Keratinocyte (primary cell): ENCODE results near the gene GPLD1. TPM values are rescaled to one million over a fixed set of nuclear protein-coding genes. Genes with fewer than 3 reads are reported as not detected.

ENCODE experiments used
- DNase-seq: peaks from one replicate; pipeline ENCODE4 v3.0.0-alpha.2; 2011; ENCODE audit warnings: low read depth, missing footprints, low spot score
- FAIRE-seq: peaks from 2 replicates; lab custom pipeline; 2011; peaks lifted over from hg19 to GRCh38; lab: Jason Lieb, UNC
- H2AFZ ChIP-seq: 2 replicates; pipeline ENCODE4 v1.6.0; 2012; ENCODE audit warnings: low read length, control low read depth, inconsistent platforms; ENCODE audit not compliant: control insufficient read depth
- H3K27ac ChIP-seq: 2 replicates; pipeline ENCODE4 v1.5.1; 2011; ENCODE audit warnings: low read length; ENCODE audit not compliant: control insufficient read depth, insufficient read depth
- H3K27me3 ChIP-seq: 3 replicates; pipeline ENCODE4 v1.6.0; 2011; ENCODE audit warnings: low read length; ENCODE audit not compliant: control insufficient read depth, insufficient read depth; ENCODE audit errors: extremely low read depth
- H3K36me3 ChIP-seq, 2 experiments: 2 replicates in 1 of 2; 3 replicates in 1 of 2; pipeline ENCODE4 v1.5.1; 2011; ENCODE audit warnings: low read length in 2 of 2, mild to moderate bottlenecking in 1 of 2; ENCODE audit not compliant: control insufficient read depth in 2 of 2, insufficient read depth in 2 of 2; ENCODE audit errors: extremely low read depth in 1 of 2
- H3K4me1 ChIP-seq: 3 replicates; pipeline ENCODE4 v1.5.1; 2011; ENCODE audit warnings: low read length; ENCODE audit not compliant: control insufficient read depth, insufficient read depth; ENCODE audit errors: extremely low read depth
- H3K4me2 ChIP-seq: 3 replicates; pipeline ENCODE4 v1.6.0; 2011; ENCODE audit warnings: low read depth, low read length; ENCODE audit not compliant: control insufficient read depth, insufficient read depth; ENCODE audit errors: extremely low read depth
- H3K4me3 ChIP-seq, 3 experiments: fragments of 200-600 bp in 1 of 3; sonication (generic) in 1 of 3; 2 replicates in 2 of 3; 3 replicates in 1 of 3; pipeline ENCODE4 v1.5.1; 2011 to 2016; ENCODE audit warnings: low read length in 3 of 3, mild to moderate bottlenecking in 3 of 3, control low read depth in 2 of 3, inconsistent platforms in 1 of 3, low read depth in 1 of 3, mixed read lengths in 1 of 3, mixed run types in 1 of 3, moderate library complexity in 1 of 3; ENCODE audit not compliant: control insufficient read depth in 2 of 3, insufficient read depth in 2 of 3; ENCODE audit errors: extremely low read depth in 1 of 3
- H3K79me2 ChIP-seq: 2 replicates; pipeline ENCODE4 v1.6.0; 2012; ENCODE audit warnings: low read length; ENCODE audit not compliant: control insufficient read depth, insufficient read depth
- H3K9ac ChIP-seq: 3 replicates; pipeline ENCODE4 v1.6.0; 2011; ENCODE audit warnings: low read length; ENCODE audit not compliant: control insufficient read depth, insufficient read depth; ENCODE audit errors: extremely low read depth
- H3K9me1 ChIP-seq: 3 replicates; pipeline ENCODE4 v1.6.0; 2011; ENCODE audit warnings: low read length; ENCODE audit not compliant: control insufficient read depth, insufficient read depth; ENCODE audit errors: extremely low read depth
- H3K9me3 ChIP-seq: 2 replicates; pipeline ENCODE4 v1.5.1; 2012; ENCODE audit warnings: low read depth, low read length; ENCODE audit not compliant: control insufficient read depth
- H4K20me1 ChIP-seq: 3 replicates; pipeline ENCODE4 v1.6.0; 2011; ENCODE audit warnings: low read length; ENCODE audit not compliant: control insufficient read depth, insufficient read depth; ENCODE audit errors: extremely low read depth
- CTCF ChIP-seq, 3 experiments: IDR thresholded peaks in 1 of 3; conservative IDR thresholded peaks in 1 of 3; optimal IDR thresholded peaks in 1 of 3; 2 replicates in 2 of 3; 3 replicates in 1 of 3; pipeline versions ENCODE3 to v1.5.1; 2011; ENCODE audit warnings: low read length in 3 of 3, mild to moderate bottlenecking in 3 of 3, moderate library complexity in 2 of 3, control low read depth in 1 of 3, inconsistent platforms in 1 of 3; ENCODE audit not compliant: insufficient read depth in 2 of 3; ENCODE audit errors: extremely low read depth in 1 of 3
- EZH2 ChIP-seq: IDR thresholded peaks from one replicate; pipeline ENCODE4 v1.6.1; 2012; ENCODE audit warnings: inconsistent platforms, mild to moderate bottlenecking, low read length, moderate library complexity
- dilution Hi-C: fragments of 300-500 bp; cut with MboI; formaldehyde crosslinking; loops from one replicate; pipeline ENCODE4 v1.7.0; 2020; ENCODE audit warnings: low sequenced_read_pairs; ENCODE audit not compliant: extremely low pct_ligation_motif_present
- polyA plus RNA-seq, 5 experiments: library from polyadenylated mRNA; depleted of rRNA in 3 of 5; stranded (reverse) in 3 of 5; stranded (forward) in 1 of 5; unstranded in 1 of 5; fragments of >200 nt; gene quantifications; 1 replicate in 1 of 5; 2 replicates in 3 of 5; 3 replicates in 1 of 5; pipeline versions ENCODE4 v1.2.1 to v1.2.3, GENCODE V29; 2011 to 2012; ENCODE audit warnings: missing spikeins in 2 of 5, low read depth in 1 of 5, low replicate concordance in 1 of 5

The GPLD1 gene
- polyA plus RNA-seq, 1 donor (not counting 4 experiments of a cell fraction or from before 2014, with no cell fraction given): 0.07 TPM

- Histone ChIP-seq H3K36me3 (no peaks in the 10 kb centered on the region), H3K9ac (no peak overlapping the region), H3K27me3 (no peaks in the 10 kb centered on the region), H3K4me1 (no peaks in the 10 kb centered on the region), H3K27ac (no peak overlapping the region), H2AFZ (no peak overlapping the region), H3K79me2 (no peaks in the 10 kb centered on the region), H4K20me1 (no peaks in the 10 kb centered on the region), H3K4me2 (no peak overlapping the region), H3K4me3 (no peak overlapping the region), H3K9me1 (no peaks in the 10 kb centered on the region), H3K9me3 (no peaks in the 10 kb centered on the region)
- dilution Hi-C loops: no loop called here
- DNase-seq: no peak
- FAIRE-seq: no peak
- TF ChIP-seq CTCF (optimal IDR thresholded peaks at IDR 0.05 in 1 of 3, IDR thresholded peaks at IDR 0.05 in 1 of 3, conservative IDR thresholded peaks at IDR 0.05 in 1 of 3; ENCODE audit: extremely low read depth in 1 of 3, insufficient read depth in 2 of 3, low read length in 3 of 3) (no peak), EZH2 (no peak)
These were observed 35.0 kb upstream of the GPLD1 start for GRCh38 chr6:24524329-24524728.

DNA sequence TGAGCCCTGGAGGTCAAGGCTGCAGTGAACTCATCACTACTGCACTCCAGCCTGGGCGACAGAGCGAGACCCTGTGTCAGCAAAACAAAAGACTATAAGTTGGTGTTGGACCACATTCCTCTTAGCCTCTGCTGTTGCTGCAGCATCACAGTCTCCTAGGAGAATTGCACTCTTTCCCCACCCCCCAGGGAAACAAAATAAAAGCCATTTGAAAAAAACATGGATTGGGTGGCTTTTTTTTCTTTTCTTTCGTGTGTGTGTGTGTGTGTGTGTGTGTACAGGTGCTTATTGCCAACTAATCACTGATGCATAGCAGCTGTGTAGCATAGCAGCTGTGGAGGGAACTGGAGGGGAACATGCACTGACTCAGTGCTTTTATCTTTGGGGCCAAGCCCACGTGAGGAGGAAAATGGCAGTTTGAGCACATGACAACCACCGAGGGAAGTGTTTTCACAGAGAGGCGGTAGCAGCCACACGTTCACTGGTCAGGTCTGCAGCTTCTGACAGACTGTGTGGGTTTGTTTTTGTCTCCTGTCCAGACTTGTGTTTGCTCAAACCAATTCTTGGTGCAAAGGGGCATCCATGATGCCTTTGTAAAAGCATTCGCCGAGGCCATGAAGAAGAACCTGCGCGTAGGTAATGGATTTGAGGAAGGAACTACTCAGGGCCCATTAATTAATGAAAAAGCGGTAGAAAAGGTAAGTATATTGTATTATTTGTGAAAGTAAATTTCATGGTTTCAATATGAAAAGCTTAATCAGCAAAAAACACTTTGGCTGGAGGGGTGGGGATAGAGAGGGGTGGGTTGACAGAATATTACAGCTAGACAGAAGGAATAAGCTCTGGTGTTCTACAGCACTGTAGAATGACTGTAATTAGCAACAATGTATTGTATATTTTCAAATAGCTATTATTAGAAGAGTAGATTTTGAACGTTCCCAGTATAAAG, 33.1 kb upstream of the GPLD1 start:
- DNase-seq: no peak
- dilution Hi-C loops: no loop called here
- H2AFZ ChIP-seq: no peak overlapping the region

More for the DNA sequence above, 33.1 kb upstream of the GPLD1 start:
- no peaks in the 10 kb centered on the region for H3K36me3 ChIP-seq
- H3K4me2 ChIP-seq: no peak overlapping the region
- no peak overlapping the region for H3K9ac ChIP-seq
- TF ChIP-seq EZH2: no peak
- TF ChIP-seq CTCF (optimal IDR thresholded peaks at IDR 0.05 in 1 of 3, IDR thresholded peaks at IDR 0.05 in 1 of 3, conservative IDR thresholded peaks at IDR 0.05 in 1 of 3; ENCODE audit: extremely low read depth in 1 of 3, insufficient read depth in 2 of 3, low read length in 3 of 3): no peak
- H3K9me3 ChIP-seq: no peaks in the 10 kb centered on the region
- FAIRE-seq: no peak
- H3K4me3 ChIP-seq: no peak overlapping the region
- H3K27ac ChIP-seq: no peak overlapping the region
- H3K4me1 ChIP-seq: no peaks in the 10 kb centered on the region
- no peaks in the 10 kb centered on the region for H3K9me1 ChIP-seq
- no peaks in the 10 kb centered on the region for H4K20me1 ChIP-seq
- H3K27me3 ChIP-seq: no peaks in the 10 kb centered on the region
- no peaks in the 10 kb centered on the region for H3K79me2 ChIP-seq
